Measurements from ENCODE around the gene HIVEP3.

HIVEP3 gene

GRCh38 chr1:41607808-41608207 is 310.9 kb downstream of the HIVEP3 start:
- no peak for DNase-seq

- no peak for DNase-seq
These were observed 318.8 kb downstream of the HIVEP3 start for GRCh38 chr1:41599912-41600311.

- no peak for DNase-seq
These were observed 320.4 kb downstream of the HIVEP3 start for GRCh38 chr1:41598325-41598724.

- DNase-seq, result no peak
These were observed 326.1 kb downstream of the HIVEP3 start for GRCh38 chr1:41592451-41593125.

- no peak for DNase-seq
These were observed 326.8 kb downstream of the HIVEP3 start for GRCh38 chr1:41591891-41592290.

GRCh38 chr1:41590331-41590730 is 328.4 kb downstream of the HIVEP3 start:
- DNase-seq, result no peak

GRCh38 chr1:41589395-41589794 is 329.3 kb downstream of the HIVEP3 start:
- DNase-seq, result no peak

- DNase-seq, result no peak
These were observed 330.3 kb downstream of the HIVEP3 start for GRCh38 chr1:41588334-41588875.

GRCh38 chr1:41587791-41588190 is 330.9 kb downstream of the HIVEP3 start:
- DNase-seq, result no peak

- no peak for DNase-seq
These were observed 332.5 kb downstream of the HIVEP3 start for GRCh38 chr1:41586230-41586629.

GRCh38 chr1:41583658-41584547 is 334.8 kb downstream of the HIVEP3 start:
- no peak for DNase-seq

- DNase-seq, result no peak
These were observed 335.7 kb downstream of the HIVEP3 start for GRCh38 chr1:41582851-41583657.

GRCh38 chr1:41582351-41582750 is 336.4 kb downstream of the HIVEP3 start:
- no peak for DNase-seq

- no peak for DNase-seq
These were observed 336.8 kb downstream of the HIVEP3 start for GRCh38 chr1:41582004-41582325.

GRCh38 chr1:41581216-41582003 is 337.3 kb downstream of the HIVEP3 start:
- DNase-seq, result no peak

GRCh38 chr1:41580520-41581172 is 338.1 kb downstream of the HIVEP3 start:
- no peak for DNase-seq

- no peak for DNase-seq
These were observed 338.7 kb downstream of the HIVEP3 start for GRCh38 chr1:41580021-41580420.

- DNase-seq, result no peak
These were observed 339.9 kb downstream of the HIVEP3 start for GRCh38 chr1:41578712-41579335.

- DNase-seq, result no peak
These were observed 342.1 kb downstream of the HIVEP3 start for GRCh38 chr1:41576620-41577019.

GRCh38 chr1:41576206-41576605 is 342.5 kb downstream of the HIVEP3 start:
- DNase-seq, result no peak

GRCh38 chr1:41574842-41575241 is 343.9 kb downstream of the HIVEP3 start:
- DNase-seq, result no peak

Measured in stimulated activated CD4-positive, alpha-beta T cell treated with anti-CD3 and anti-CD28 coated beads, Interleukin-12 subunit alpha, Interleukin-12 subunit beta, amount 100 ng/mL, for 4 hours (primary cell).